ENCODE measurements around the gene ST6GALNAC3.

The ST6GALNAC3 gene

DNA sequence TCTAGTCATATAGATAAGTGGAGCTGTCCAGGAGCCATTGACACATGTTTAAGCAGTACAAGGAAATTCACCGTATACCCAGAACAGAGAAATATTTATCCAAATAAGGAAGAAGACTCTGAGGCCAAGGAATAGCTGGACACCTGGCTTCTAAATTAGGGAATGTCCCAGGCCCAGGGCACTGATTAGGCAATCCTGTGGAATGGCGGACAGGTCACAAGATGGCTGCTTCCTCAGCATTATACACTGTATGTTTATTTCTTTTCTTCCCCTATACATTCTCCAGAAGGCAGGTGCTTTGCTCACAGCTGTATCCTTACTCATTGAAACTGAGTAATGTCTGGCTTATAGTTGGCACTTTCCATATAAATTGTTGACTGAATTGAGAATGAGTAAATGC is 59.4 kb downstream of the ST6GALNAC3 start:
- Histone ChIP-seq H3K9me3 (no peaks in the 10 kb centered on the region), H3K9ac (no peak overlapping the region), H4K20me1 (no peaks in the 10 kb centered on the region), H3K4me3 (no peak overlapping the region), H3K27me3 (no peaks in the 10 kb centered on the region), H3K27ac (no peak overlapping the region), H3K4me1 (no peaks in the 10 kb centered on the region), H3K36me3 (no peaks in the 10 kb centered on the region), H3K4me2 (no peak overlapping the region)
- no peak for TF ChIP-seq Cebpa-rat (IDR thresholded peaks at IDR 0.05)

DNA sequence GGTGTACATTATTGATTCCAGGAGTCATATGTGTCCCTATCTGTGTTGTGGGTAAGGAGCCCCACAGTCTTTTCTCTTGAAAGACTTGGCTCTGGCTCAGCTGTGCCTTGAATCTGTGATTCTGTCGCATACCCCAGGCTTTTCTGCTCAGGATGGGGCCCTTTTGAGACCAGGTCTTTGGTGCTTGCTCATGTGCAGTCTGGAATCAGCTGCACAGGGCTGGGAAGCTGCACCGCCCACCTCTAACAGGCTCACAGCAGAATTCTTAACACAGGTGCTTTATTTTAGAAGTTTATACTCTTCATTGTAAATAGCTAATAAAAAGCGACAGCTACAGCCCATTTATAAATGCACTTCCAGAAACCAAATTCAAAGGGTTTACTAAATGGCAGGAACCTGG is 61.3 kb downstream of the ST6GALNAC3 start:
- Histone ChIP-seq H3K27me3 (no peaks in the 10 kb centered on the region), H3K4me2 (no peak overlapping the region), H3K9ac (no peak overlapping the region), H3K36me3 (no peaks in the 10 kb centered on the region), H3K27ac (no peak overlapping the region), H4K20me1 (no peaks in the 10 kb centered on the region), H3K4me1 (no peaks in the 10 kb centered on the region), H3K9me3 (no peaks in the 10 kb centered on the region), H3K4me3 (no peak overlapping the region)
- TF ChIP-seq Cebpa-rat (IDR thresholded peaks at IDR 0.05): no peak

DNA sequence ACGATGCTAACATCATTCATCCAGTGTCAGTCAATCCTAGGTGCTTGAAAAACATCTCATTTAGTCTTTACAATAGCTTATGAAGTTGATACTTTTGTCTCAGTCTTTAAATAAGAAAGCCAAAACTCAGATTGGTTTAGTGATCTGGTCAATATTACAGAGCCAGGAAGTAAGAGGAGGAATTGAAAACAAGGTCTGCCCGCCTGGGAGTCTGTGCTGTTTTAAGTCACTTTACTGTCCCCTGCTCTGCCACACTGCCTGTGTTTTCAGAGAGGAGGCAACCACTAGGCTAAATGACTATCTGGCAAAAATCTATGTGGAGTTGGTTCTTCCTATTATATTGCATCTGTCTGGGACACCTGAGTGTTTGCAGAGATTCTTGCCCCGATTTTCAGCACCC is 62.3 kb downstream of the ST6GALNAC3 start:
- Histone ChIP-seq H3K9me3 (no peaks in the 10 kb centered on the region), H4K20me1 (no peaks in the 10 kb centered on the region), H3K9ac (no peak overlapping the region), H3K4me1 (no peaks in the 10 kb centered on the region), H3K4me2 (no peak overlapping the region), H3K27ac (no peak overlapping the region), H3K27me3 (no peaks in the 10 kb centered on the region), H3K36me3 (no peaks in the 10 kb centered on the region), H3K4me3 (no peak overlapping the region)
- no peak for TF ChIP-seq Cebpa-rat (IDR thresholded peaks at IDR 0.05)

DNA sequence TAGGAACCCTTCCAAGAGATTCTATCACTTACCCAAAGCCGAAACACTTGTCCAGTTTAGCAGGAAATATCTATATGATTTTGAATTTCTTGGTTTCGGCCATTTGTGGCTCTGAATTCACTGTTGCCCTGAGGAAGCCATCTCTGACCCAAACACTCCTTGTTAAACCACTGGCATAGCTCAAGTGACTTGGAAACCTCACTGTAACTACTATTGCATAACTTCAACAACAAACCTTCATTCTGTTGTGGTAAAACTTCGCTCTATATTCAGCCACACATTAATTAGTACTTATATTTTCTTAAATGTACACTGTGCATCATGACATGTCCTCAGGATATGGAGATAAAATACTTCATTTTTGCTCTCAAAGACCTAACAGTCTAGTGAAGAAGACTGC is 63.2 kb downstream of the ST6GALNAC3 start:
- H3K4me1 ChIP-seq: no peaks in the 10 kb centered on the region
- TF ChIP-seq Cebpa-rat (IDR thresholded peaks at IDR 0.05): peak; percentile 70; the same call in 1 of the 2 replicates
- no peak overlapping the region for H3K27ac ChIP-seq
- H3K4me2 ChIP-seq: no peak overlapping the region
- no peaks in the 10 kb centered on the region for H3K36me3 ChIP-seq
- no peaks in the 10 kb centered on the region for H3K27me3 ChIP-seq
- H3K9ac ChIP-seq: no peak overlapping the region
- H3K9me3 ChIP-seq: no peaks in the 10 kb centered on the region
- no peaks in the 10 kb centered on the region for H4K20me1 ChIP-seq
- no peak overlapping the region for H3K4me3 ChIP-seq

DNA sequence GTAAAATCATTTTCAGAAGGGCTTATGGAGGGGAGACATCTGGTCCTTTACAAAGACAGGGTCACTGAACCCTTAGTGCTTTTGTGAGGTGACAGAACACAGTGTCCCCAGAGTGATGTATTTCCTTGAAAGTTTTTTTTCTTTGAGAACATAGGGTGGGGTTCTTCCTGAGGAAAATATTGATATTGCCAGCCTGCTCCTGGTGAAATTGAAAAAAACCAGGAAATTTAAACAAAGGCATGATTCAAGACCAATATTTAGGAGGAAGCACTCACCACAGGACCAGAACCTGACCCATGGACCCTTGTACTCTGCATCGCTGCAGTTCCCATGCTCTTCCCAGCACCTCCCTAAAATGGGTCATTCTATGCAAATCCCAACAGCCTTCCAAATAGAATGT is 63.7 kb downstream of the ST6GALNAC3 start:
- no peak overlapping the region for H3K4me2 ChIP-seq
- H3K9ac ChIP-seq: no peak overlapping the region
- no peaks in the 10 kb centered on the region for H3K4me1 ChIP-seq
- H4K20me1 ChIP-seq: no peaks in the 10 kb centered on the region
- no peaks in the 10 kb centered on the region for H3K9me3 ChIP-seq
- no peaks in the 10 kb centered on the region for H3K36me3 ChIP-seq
- H3K27ac ChIP-seq: no peak overlapping the region
- H3K4me3 ChIP-seq: no peak overlapping the region
- no peak for TF ChIP-seq Cebpa-rat (IDR thresholded peaks at IDR 0.05)
- H3K27me3 ChIP-seq: no peaks in the 10 kb centered on the region

DNA sequence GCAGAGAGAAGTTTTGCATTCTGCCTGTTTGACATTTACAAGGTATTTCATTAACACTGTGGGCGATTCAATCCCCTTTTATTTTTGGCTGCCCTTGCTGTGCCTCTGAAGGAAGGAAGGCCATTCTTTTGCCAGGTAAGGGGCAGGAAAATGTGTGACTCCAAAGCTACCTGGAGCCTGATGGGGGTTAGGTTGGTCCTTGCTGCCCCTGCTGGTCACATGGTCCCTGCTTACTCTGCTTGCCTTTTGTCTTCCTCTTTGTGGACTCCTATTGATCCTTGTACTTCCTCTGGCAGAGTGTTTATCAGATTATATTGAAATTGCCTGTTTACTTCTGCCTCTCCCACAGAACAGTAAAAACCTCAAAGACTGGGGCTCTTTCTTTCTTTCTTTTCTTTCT is 65.7 kb downstream of the ST6GALNAC3 start:
- Histone ChIP-seq H3K27ac (no peak overlapping the region), H4K20me1 (no peaks in the 10 kb centered on the region), H3K9me3 (no peaks in the 10 kb centered on the region), H3K4me2 (no peak overlapping the region), H3K27me3 (no peaks in the 10 kb centered on the region), H3K9ac (no peak overlapping the region), H3K4me3 (no peak overlapping the region), H3K4me1 (no peaks in the 10 kb centered on the region), H3K36me3 (no peaks in the 10 kb centered on the region)
- TF ChIP-seq Cebpa-rat (IDR thresholded peaks at IDR 0.05): no peak

DNA sequence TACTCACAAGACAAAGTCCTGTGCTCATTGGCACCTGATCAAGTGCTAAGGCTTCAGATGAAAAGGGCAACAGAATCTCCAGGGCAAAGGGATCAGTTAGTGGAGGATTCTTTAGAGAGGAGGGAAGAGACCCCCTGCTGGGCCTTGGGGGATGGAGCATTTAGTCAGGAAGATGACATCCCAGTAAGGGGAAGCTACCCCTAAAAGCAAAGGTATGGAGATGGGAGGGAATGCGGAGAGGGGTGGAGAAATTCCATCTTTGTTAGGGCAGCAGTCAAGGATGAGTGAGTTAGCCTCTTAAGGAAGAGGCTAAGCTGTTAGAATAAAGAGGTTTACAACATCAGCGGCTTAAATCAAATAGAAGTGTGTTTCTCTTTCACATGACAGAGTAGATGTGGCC is 67.4 kb downstream of the ST6GALNAC3 start:
- Histone ChIP-seq H3K9ac (no peak overlapping the region), H3K9me3 (no peaks in the 10 kb centered on the region), H3K36me3 (no peaks in the 10 kb centered on the region), H3K27me3 (no peaks in the 10 kb centered on the region), H3K4me3 (no peak overlapping the region), H3K4me1 (no peaks in the 10 kb centered on the region), H4K20me1 (no peaks in the 10 kb centered on the region), H3K4me2 (no peak overlapping the region), H3K27ac (no peak overlapping the region)
- TF ChIP-seq Cebpa-rat (IDR thresholded peaks at IDR 0.05): no peak

DNA sequence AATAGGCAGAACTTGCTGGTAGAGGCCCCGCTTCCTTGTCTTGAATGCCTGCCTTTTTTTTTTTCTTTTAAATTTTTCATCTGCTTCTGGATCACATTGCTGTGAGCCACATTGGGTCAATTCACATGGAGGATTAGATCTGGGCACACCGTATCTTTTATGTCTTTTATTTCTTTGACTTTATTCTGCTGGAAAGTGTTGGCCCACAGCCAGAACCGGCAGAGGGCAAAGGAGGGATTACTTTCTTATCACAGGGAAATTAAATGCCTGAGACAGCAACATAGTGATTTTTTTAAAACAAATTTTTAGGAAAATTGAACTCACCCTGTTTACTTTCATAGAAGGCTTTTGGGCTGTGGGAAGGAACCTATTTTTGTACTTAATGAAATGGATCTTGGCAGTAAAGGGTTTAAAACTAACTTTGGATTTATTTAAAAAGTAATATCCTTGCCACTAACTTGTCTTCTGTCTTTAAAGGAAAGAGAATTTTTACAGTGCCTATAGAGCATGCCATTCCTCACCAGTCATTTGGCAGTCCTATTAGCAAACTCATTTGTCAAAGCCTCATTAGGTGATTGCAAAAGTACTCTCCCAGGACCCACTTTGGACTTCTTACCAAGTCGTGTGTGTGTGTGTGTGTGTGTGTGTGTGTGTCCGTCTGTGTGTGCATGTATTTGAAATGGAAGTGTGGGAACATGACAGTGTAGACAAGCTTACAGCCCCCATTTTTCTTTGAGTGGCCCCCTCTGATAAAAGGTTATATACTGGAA is 68.4 kb downstream of the ST6GALNAC3 start:
- Histone ChIP-seq H3K36me3 (no peaks in the 10 kb centered on the region), H3K9me3 (no peaks in the 10 kb centered on the region), H3K27ac (no peak overlapping the region)

DNA sequence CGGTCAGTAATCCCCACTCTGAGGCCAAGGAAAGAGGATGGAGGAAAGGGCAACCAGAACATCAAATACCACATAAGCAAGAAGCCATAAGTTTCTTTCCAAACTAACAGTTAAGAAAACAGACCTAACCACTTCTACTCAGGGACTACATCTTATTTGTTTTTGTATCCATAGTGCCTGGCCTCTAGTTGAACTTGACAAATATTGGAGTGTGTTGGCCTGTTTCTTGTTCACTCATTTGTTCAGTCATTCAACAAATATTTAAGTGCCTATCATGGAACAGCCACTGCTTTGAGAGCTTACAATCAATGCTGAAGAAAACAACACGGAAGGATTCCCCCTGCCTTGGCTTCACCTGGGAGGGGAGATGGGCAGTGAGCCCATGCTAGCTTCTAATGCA is 69.7 kb downstream of the ST6GALNAC3 start:
- no peak overlapping the region for H3K4me3 ChIP-seq
- H3K27ac ChIP-seq: no peak overlapping the region
- no peak overlapping the region for H3K4me2 ChIP-seq
- H3K9ac ChIP-seq: no peak overlapping the region
- no peaks in the 10 kb centered on the region for H3K9me3 ChIP-seq
- no peaks in the 10 kb centered on the region for H3K36me3 ChIP-seq
- H4K20me1 ChIP-seq: no peaks in the 10 kb centered on the region
- H3K27me3 ChIP-seq: no peaks in the 10 kb centered on the region
- H3K4me1 ChIP-seq: peaks cover 21% of the 10 kb centered on the region
- no peak for TF ChIP-seq Cebpa-rat (IDR thresholded peaks at IDR 0.05)

More for the DNA sequence above, 68.4 kb downstream of the ST6GALNAC3 start:
- Histone ChIP-seq H3K4me1 (peaks cover 8% of the 10 kb centered on the region), H3K4me3 (no peak overlapping the region), H3K27me3 (no peaks in the 10 kb centered on the region), H4K20me1 (no peaks in the 10 kb centered on the region), H3K4me2 (no peak overlapping the region), H3K9ac (no peak overlapping the region)
- no peak for TF ChIP-seq Cebpa-rat (IDR thresholded peaks at IDR 0.05)

DNA sequence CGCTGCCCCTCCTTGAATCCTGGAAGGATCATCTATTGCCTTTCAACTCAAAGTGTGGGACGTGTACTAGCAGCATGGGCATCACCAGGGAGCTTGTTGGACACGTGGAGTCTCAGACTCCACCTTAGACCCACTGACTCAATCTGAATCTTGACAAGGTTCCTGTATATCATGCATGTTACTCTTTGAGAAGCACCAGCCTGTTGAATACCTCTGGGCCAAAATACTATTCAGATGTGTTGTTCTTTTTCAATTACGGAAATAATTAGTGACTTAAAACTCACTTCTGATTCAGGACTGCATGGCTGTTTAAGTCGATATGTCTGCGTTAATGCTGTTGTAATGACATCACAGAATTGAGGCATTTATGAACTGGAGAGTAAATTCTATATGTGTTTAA is 70.8 kb downstream of the ST6GALNAC3 start:
- no peak overlapping the region for H3K4me2 ChIP-seq
- H3K36me3 ChIP-seq: no peaks in the 10 kb centered on the region
- H3K9ac ChIP-seq: no peak overlapping the region
- no peaks in the 10 kb centered on the region for H3K27me3 ChIP-seq
- peaks cover 22% of the 10 kb centered on the region for H3K4me1 ChIP-seq
- H4K20me1 ChIP-seq: no peaks in the 10 kb centered on the region
- H3K4me3 ChIP-seq: no peak overlapping the region
- H3K27ac ChIP-seq: no peak overlapping the region
- TF ChIP-seq Cebpa-rat (IDR thresholded peaks at IDR 0.05): no peak
- H3K9me3 ChIP-seq: no peaks in the 10 kb centered on the region

DNA sequence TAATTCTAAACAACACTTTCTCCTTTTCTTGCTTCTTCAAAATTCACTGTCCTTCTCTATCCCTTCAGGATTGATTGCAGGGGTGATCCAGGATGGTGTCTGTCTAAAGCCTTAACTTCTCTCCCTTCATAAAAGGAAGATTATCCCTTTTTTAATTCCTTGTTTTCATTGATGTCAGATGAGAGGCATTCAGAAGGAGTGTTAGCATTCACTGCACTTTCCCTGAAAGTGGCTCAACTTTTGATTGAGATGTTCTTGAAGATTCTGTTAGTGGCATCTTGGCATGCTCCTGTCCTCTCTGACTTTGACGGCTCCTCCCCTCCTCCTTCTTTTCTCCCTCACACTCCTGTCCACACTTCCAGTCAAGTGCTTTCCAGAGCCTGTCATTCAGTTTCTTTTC is 71.6 kb downstream of the ST6GALNAC3 start:
- H4K20me1 ChIP-seq: no peaks in the 10 kb centered on the region; the same call in 1 of the 2 replicates
- no peaks in the 10 kb centered on the region for H3K27me3 ChIP-seq
- TF ChIP-seq Cebpa-rat (IDR thresholded peaks at IDR 0.05): no peak
- no peaks in the 10 kb centered on the region for H3K9me3 ChIP-seq
- no peak overlapping the region for H3K9ac ChIP-seq
- H3K27ac ChIP-seq: no peak overlapping the region
- peaks cover 22% of the 10 kb centered on the region for H3K4me1 ChIP-seq
- no peak overlapping the region for H3K4me2 ChIP-seq
- H3K4me3 ChIP-seq: no peak overlapping the region
- no peaks in the 10 kb centered on the region for H3K36me3 ChIP-seq
